ENCODE results near the gene HCRTR1. TPM values are rescaled to one million over a fixed set of nuclear protein-coding genes. Genes with fewer than 3 reads are reported as not detected.

Gene HCRTR1
- total and polyA plus RNA-seq, 10 of the 15 experiments (the other 5 are each of a cell fraction or from before 2014, with no cell fraction given), result not detected

- WGBS (ENCODE audit: insufficient coverage, insufficient replicate concordance, low lambda C conversion rate, missing lambda C conversion rate), result 60% methylated on average over 11 of the region's 11 CpGs
- intact Hi-C loops (cut with micrococcal nuclease; ENCODE audit: unreplicated experiment), result no loop called here
- H3K9me3 ChIP-seq (replicated peaks; ENCODE audit: control insufficient read depth, insufficient read depth, low read length), result no peaks in the 10 kb centered on the region
- POLR2A ChIA-PET, result no interaction called here
- DNase-seq (ENCODE audit: low read depth, low spot score) (no peak), ATAC-seq (no peak), FAIRE-seq (no peak)
- H3K4me3 ChIP-seq, result no peak overlapping the region
- no peak overlapping the region for H3K9ac ChIP-seq (ENCODE audit: control insufficient read depth, insufficient read depth, low read length)
- H3K27me3 ChIP-seq (replicated peaks in 1 of 2; ENCODE audit: control insufficient read depth in 2 of 2, insufficient read depth in 2 of 2, low read length in 1 of 2), result 0 out of 4 replicates have a peak, but pooled peaks cover 0 to 1% of the 10 kb centered on the region in 2 experiments
- BruUV-seq (replicated peaks), result no TSS peak
- SMC1A ChIA-PET (ENCODE audit: uncharacterized antibody, unreplicated experiment), result no interaction called here
- no peak for TF ChIP-seq FOXK2 (IDR thresholded peaks at IDR 0.05)
- in situ Hi-C loops (cut with MboI), result no loop called here
- H3K79me2 ChIP-seq (ENCODE audit: control insufficient read depth, insufficient read depth, low read length), result no peaks in the 10 kb centered on the region
- CTCF ChIA-PET, result interaction anchor here (2.1 kb wide), 1 partner anchor 34 kb away, joined by 7 read pairs; no protein-coding TSS in a partner anchor
- H3K4me2 ChIP-seq (ENCODE audit: control insufficient read depth, insufficient read depth), result no peak overlapping the region
- no peak overlapping the region for H2AFZ ChIP-seq (ENCODE audit: control insufficient read depth, low read depth, low read length)
- no peaks in the 10 kb centered on the region for H3K4me1 ChIP-seq (ENCODE audit: control insufficient read depth, insufficient read depth, low read length)
- RAD21 ChIA-PET (ENCODE audit: unreplicated experiment), result interaction anchor here (1.2 kb wide), 1 partner anchor 36 kb away, joined by 3 read pairs; no protein-coding TSS in a partner anchor
- no peak overlapping the region for H3K27ac ChIP-seq (ENCODE audit: control insufficient read depth, insufficient read depth)
- no peaks in the 10 kb centered on the region for H3K36me3 ChIP-seq (ENCODE audit: control insufficient read depth in 2 of 2, insufficient read depth in 2 of 2, low read length in 1 of 2)
- H4K20me1 ChIP-seq (ENCODE audit: control insufficient read depth, insufficient read depth), result no peaks in the 10 kb centered on the region
Observed at GRCh38 chr1:31671147-31671546, 53.7 kb downstream of the HCRTR1 start.

- H3K4me3 ChIP-seq, result no peak overlapping the region
- no peak overlapping the region for H3K9ac ChIP-seq (ENCODE audit: control insufficient read depth, insufficient read depth, low read length)
- no peak overlapping the region for H3K4me2 ChIP-seq (ENCODE audit: control insufficient read depth, insufficient read depth)
- 48% methylated on average over 8 of the region's 8 CpGs for WGBS (ENCODE audit: insufficient coverage, insufficient replicate concordance, low lambda C conversion rate, missing lambda C conversion rate)
- ChIA-PET RAD21 (ENCODE audit: unreplicated experiment) (no interaction called here), CTCF (interaction anchor here (0.7 to 2.1 kb wide), 3 partner anchors 33 to 292 kb away, joined by 4 to 7 read pairs (median 6); no protein-coding TSS in a partner anchor), SMC1A (ENCODE audit: uncharacterized antibody, unreplicated experiment) (no interaction called here), POLR2A (no interaction called here)
- ATAC-seq (no peak), FAIRE-seq (no peak), DNase-seq (ENCODE audit: low read depth, low spot score) (no peak)
- no peaks in the 10 kb centered on the region for H3K79me2 ChIP-seq (ENCODE audit: control insufficient read depth, insufficient read depth, low read length)
- intact Hi-C loops (cut with micrococcal nuclease; ENCODE audit: unreplicated experiment), result no loop called here
- no peak overlapping the region for H2AFZ ChIP-seq (ENCODE audit: control insufficient read depth, low read depth, low read length)
- H3K4me1 ChIP-seq (ENCODE audit: control insufficient read depth, insufficient read depth, low read length), result no peaks in the 10 kb centered on the region
- no TSS peak for BruUV-seq (replicated peaks)
- no peaks in the 10 kb centered on the region for H4K20me1 ChIP-seq (ENCODE audit: control insufficient read depth, insufficient read depth)
- no peaks in the 10 kb centered on the region for H3K36me3 ChIP-seq (ENCODE audit: control insufficient read depth in 2 of 2, insufficient read depth in 2 of 2, low read length in 1 of 2)
- in situ Hi-C loops (cut with MboI), result no loop called here
- H3K9me3 ChIP-seq (replicated peaks; ENCODE audit: control insufficient read depth, insufficient read depth, low read length), result no peaks in the 10 kb centered on the region
- H3K27ac ChIP-seq (ENCODE audit: control insufficient read depth, insufficient read depth), result no peak overlapping the region
- H3K27me3 ChIP-seq (replicated peaks in 1 of 2; ENCODE audit: control insufficient read depth in 2 of 2, insufficient read depth in 2 of 2, low read length in 1 of 2), result 0 out of 4 replicates have a peak, but pooled peaks cover 0 to 1% of the 10 kb centered on the region in 2 experiments
- TF ChIP-seq RBBP5 (conservative IDR thresholded peaks at IDR 0.05), result no peak
- TF ChIP-seq CBFB (IDR thresholded peaks at IDR 0.05; ENCODE audit: low read depth), result no peak
- TF ChIP-seq NRF1 (conservative IDR thresholded peaks at IDR 0.05; ENCODE audit: low read depth, low read length), result no peak
- no peak for TF ChIP-seq ZNF622 (IDR thresholded peaks at IDR 0.05)
- TF ChIP-seq HCFC1 (IDR thresholded peaks at IDR 0.05; ENCODE audit: low read length), result no peak
- TF ChIP-seq EP300 (IDR thresholded peaks at IDR 0.05; ENCODE audit: borderline replicate concordance in 1 of 2, control insufficient read depth in 1 of 2, low read depth in 2 of 2, low read length in 2 of 2), result no peak
- TF ChIP-seq POLR2A (IDR thresholded peaks at IDR 0.05; ENCODE audit: low read depth, low read length), result no peak
- TF ChIP-seq ZBTB33 (IDR thresholded peaks at IDR 0.05), result no peak
- TF ChIP-seq TBL1XR1 (IDR thresholded peaks at IDR 0.05; ENCODE audit: low read depth, low read length), result no peak
- TF ChIP-seq ZNF274 (IDR thresholded peaks at IDR 0.05; ENCODE audit: insufficient read depth, insufficient read length), result no peak
- TF ChIP-seq NR2F1 (conservative IDR thresholded peaks at IDR 0.05), result no peak
- no peak for TF ChIP-seq IKZF1 (conservative IDR thresholded peaks at IDR 0.05)
- no peak for TF ChIP-seq SRF (IDR thresholded peaks at IDR 0.05; ENCODE audit: low read depth in 2 of 2, low read length in 2 of 2)
- no peak for TF ChIP-seq BCL11A (IDR thresholded peaks at IDR 0.05; ENCODE audit: low read depth, low read length)
- TF ChIP-seq TCF12 (IDR thresholded peaks at IDR 0.05; ENCODE audit: low read depth, low read length), result no peak
- no peak for TF ChIP-seq SMC3 (IDR thresholded peaks at IDR 0.05; ENCODE audit: borderline replicate concordance, low read length)
- TF ChIP-seq POU2F2 (IDR thresholded peaks at IDR 0.05; ENCODE audit: borderline replicate concordance, low read depth, low read length), result no peak
Observed at GRCh38 chr1:31671561-31672201, 54.2 kb downstream of the HCRTR1 start.
